NOMO-1 treated with DMSO at 0.1 percent for 48 hours (cell line): ENCODE results near the gene FNDC7.
"Not testable (repeated sequence)": the region's sequence is repeated elsewhere in the genome, so short reads cannot be mapped to it uniquely, and the experiment has no call there.

Source experiments
- DNase-seq: peaks from one replicate; lab custom pipeline; 2025; ENCODE audit not compliant: unreplicated experiment; lab: John Stamatoyannopoulos, UW

Gene FNDC7

DNA sequence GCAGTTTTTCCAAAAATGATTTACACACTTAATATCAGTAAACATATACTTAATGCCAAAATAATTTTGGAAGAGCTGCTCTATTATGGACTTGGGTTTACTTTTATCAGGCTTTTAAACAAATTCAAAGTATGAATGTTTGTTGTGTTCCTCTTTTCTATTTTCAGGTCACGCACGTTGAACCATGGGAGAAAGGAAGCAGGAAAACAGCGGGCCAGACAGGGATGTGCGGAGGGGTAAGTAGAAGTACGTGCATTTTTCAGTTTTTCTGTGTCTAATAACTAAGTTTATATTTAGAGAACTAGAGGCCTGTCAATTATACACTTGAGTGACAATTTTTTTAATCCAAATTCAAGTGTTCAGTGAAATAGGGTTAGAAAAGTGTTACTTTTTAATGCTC lies 17.2 kb upstream of the FNDC7 start:
- DNase-seq = peak; percentile 4

DNA sequence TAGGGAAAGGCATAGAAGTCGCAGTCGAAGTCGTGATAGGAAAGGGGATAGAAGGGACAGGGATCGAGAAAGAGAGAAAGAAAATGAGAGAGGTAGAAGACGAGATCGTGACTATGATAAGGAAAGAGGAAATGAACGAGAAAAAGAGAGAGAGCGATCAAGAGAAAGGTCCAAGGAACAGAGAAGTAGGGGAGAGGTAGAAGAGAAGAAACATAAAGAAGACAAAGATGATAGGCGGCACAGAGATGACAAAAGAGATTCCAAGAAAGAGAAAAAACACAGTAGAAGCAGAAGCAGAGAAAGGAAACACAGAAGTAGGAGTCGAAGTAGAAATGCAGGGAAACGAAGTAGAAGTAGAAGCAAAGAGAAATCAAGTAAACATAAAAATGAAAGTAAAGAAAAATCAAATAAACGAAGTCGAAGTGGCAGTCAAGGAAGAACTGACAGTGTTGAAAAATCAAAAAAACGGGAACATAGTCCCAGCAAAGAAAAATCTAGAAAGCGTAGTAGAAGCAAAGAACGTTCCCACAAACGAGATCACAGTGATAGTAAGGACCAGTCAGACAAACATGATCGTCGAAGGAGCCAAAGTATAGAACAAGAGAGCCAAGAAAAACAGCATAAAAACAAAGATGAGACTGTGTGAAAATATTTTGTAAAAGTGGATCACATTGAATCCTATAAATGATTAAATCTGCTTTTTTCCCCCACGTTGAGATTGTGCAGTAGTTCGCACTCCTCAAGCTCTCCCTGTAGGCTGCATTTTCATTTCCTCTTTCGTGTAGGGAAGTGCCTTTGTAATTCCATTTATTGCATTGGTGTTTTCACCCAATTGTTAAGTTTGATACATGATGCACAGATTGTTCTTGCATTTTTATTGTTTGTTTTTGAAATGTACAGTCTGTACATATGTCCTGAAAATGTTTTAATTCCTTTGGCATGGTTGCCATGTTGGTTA lies 13.1 kb upstream of the FNDC7 start:
- peak; percentile 66 for DNase-seq

DNA sequence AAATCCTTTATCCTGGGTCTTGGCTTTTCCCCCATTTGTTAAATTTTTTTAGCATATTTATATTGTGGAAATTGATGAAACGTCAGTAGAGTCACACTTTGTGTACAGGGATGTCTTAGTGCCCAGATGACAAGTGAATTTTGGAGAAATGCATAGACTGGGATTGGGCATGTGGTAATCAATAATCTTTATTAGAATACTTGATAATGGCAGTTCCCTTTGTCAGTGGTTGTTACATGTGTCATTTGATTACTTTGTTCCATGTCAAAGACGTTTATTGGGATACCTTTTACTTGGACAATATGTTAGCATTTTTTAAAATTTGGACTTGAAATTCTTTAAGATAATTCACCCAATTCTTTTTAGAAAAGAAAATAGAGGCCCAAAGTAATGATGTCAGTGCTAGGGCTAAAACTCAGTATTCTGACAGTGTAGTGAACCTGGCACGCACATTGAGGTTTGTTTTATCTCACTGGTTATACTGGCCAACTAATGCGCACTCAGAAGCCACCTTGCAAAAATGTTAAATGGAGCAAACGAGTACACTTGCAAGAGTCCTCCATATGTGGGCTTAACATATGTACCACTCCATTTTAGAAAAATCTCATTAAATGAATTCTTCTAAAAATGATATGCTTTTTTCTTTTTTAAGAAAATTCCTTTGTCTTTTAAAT lies 11.4 kb upstream of the FNDC7 start:
- no peak for DNase-seq

DNA sequence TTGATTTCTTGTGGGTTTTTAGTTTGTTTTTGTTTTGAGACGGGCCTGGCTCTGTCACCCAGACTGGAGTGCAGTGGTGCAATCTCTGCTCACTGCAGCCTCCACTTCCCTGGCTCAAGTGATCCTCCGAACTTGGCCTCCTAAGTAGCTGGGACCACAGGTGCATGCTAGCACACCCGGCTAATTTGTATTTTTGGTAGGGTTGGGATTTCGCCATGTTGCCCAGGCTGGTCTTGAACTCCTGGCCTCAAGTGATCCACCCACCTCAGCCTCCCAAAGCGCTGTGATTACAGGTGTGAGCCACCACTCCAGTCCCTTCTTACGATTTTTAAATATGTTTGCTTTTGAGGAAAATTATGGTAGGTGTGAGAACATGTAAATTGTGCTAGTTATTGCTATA lies 10.6 kb upstream of the FNDC7 start:
- DNase-seq = not testable (repeated sequence)

DNA sequence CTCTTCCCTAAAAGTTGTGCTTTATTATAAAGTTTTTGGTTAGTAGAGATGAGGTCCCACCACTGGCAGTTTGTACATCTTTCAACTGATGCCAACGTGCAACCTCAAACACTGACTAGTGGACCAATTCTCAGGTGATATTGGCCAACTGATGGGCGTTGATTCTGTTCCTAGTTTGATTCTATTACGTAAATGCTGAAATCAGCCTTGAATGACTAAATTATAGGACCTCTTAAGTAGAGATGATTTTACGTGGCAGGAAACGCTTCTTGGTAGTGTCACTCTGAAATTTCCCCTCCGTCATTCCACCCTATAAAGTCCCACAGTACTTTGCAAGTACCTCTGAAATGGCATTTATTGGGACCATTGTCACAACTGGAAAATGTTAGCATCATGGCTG lies 8.8 kb upstream of the FNDC7 start:
- DNase-seq = peak; percentile 63

DNA sequence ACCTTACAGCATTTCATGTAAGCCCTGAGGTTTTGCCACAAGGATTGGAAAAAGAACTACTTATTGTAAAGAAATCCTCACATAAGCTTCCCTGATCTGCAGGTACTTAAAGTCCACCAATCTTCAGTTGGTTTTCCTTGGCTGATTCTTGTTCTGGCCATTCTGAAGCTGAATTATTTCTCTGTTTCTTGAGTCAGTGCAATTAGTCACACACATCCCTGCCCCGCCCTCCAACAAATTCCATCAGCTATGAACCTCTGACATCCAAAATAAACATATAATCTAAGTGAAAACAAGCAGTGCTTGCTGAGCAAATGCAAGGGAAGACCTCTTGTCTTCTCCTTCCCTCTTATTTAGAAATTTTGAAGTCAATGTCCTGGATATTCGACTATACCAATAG lies 8.2 kb upstream of the FNDC7 start:
- DNase-seq = no peak

DNA sequence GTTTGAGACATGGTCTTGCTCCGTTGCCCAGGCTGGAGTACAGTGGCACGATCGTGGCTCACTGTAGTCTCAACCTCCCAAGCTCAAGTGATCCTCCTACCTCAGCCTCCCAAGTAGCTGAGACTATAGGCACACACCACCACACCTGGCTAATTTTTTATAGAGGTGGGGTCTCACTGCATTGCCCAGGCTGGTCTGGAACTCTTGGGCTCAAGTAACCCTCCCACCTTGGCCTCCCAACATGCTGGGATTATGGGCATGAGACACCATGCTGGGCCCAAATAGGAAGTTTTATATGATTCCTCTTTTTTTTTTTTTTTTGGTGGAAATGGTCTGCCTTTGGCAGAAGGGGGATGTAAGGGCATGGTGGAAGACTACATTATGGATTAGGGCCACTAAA lies 6.1 kb upstream of the FNDC7 start:
- no peak for DNase-seq

DNA sequence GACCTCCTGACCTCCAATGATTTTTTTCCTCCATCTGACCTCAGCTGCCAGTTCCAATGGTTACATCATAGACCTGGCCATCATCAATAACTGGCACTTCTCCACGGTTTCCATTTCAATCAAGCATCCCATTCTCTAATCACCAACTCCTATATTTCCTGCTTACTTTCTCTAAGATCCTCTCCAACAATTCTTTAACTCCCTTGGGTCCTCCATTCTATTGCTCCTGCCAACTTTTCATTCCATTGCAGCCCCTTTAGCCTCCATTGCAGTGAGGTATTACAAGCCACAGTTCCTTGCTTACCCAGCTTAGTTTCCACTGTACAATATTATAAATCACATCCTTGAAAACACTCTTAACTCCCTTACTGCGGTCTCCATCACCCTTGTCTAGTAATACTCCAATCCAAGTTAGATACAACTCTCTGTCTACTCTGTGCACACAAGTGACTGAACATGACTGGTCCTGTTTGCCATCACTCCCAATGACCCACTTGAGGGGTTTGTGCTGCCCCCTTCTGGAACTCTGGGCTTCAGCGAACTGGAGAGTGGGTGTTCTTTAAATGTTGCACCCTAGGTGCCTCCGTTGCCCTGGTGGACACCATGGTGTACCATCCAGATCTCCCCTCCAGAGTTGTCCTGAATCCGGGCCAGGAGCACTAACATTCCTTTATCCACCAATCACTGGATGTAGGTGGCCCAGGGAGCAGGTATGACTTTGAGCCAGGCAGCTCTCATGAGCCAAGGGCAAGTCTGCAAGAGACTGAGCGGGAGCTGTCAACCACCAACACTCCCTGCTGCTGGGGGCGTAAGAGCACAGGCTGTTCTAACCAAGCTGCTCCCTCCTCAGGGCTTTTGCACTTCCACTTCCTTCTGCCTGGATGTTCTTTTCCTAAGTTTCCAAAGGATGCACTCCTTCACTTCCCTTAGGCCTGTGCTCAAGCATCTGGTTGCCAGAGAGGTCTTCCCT lies 3.7 kb upstream of the FNDC7 start:
- DNase-seq = peak; percentile 36

DNA sequence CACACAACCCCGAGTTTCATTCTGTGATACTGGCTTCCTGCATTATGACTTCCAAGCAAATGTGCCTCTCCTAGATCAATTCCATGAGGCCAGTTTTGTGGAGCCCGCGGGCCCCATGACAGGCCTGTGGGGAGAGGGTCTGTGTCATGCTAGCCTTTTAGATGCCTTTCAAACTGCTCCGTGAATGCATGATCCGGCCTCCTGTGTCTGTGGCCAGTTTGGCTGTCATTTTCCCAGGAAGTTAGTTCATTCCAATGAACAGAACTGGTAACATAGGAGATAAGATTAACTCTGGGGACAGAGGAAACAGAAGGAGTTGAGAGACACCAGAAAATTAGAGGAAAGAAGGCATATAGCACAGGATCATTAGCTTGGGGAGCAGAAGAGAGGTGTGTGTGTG lies 3.2 kb downstream of the FNDC7 start:
- DNase-seq = no peak

DNA sequence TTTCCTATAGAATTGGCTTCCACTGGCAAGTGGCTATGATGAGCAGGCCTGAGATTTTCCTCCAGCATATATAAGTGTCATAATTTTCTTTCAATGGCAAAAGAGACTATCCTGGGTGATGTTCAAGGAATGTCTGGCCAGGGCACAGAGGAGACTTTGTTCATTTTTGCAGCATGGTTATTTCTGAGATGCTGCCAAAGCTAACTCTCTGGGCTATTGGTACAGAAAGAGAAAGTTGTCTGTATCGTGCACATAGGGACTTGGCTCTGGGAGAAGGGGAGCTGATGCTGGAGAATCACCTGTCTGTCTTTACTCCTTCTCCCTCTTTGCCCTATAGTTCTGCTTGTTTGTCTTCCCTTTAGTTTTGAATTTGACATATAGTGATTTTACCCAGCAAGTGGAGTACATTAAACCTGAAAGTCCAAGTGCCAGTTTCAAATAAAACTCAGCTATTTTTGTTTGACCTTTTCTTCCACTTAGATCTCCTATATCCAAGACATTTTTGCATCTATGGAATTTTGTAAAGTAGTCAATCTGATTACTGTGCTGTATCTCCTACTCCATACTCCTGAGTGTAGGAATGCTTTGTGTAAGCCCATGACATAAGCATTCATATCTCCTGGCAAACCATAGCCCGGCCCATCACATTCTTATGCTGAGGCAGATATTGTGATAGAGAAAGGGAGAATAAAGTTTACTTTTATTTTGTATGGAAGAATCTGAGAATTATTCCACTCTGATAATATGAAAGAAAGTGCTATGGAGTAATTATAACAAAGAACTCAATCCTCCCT lies 3.9 kb downstream of the FNDC7 start:
- DNase-seq = no peak

DNA sequence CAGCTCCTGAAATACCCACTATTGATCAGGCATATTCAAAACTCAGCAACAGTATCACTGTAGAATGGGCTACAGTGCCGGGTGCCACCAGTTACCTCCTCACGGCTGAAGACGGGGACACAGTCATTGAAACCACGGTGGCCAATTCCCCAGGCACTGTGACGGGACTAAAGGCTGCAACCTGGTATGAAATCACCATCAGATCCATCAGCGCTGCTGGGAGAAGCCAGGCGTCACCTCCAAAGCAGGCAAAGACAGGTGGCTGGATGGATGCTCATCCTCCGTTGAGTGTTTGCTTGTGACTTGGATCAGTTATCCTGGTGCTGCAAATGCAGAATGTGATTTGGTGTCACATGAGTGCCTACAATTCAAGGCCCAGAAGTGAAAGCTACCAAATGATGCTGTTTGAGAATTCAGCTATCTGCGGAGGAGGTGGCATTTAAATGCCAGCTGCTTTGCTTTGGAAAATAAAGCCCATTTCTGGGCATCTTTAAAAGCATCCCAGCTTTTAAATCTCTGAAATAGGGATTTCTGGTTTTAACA lies 5.1 kb downstream of the FNDC7 start:
- no peak for DNase-seq

DNA sequence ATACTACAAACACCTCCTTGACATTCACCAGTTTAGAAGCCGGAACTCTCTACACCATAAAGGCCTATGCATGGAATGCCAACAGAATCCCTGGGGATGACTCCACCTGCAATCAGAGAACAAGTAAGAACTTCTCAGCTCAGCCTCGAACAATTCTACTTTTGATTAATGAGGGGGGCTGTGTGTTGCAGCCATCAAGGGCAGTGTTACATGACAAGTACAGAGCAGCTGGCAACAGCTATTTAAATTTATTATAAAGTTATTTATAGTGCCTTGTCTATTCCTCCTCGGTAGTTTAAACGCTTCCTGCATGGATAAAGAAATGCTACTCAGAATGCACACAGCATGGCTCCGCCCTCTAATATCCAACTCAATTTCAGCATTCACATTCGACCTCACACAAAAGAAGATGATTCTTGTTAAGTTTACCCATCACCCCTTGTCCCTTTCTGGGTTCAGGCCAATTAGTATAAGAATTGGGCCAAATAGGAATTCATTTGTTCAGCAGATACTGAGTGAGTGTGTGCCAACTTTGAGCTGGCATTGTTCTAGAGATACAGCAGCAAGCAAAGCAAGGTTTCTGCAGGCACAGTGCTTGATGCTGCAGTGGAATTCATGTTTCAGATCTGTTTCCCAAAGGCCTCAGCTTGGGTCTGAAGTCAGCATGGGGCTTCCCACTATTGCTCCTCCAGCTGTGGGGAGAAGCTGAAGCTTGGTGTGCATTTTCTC lies 6.4 kb downstream of the FNDC7 start:
- no peak for DNase-seq

DNA sequence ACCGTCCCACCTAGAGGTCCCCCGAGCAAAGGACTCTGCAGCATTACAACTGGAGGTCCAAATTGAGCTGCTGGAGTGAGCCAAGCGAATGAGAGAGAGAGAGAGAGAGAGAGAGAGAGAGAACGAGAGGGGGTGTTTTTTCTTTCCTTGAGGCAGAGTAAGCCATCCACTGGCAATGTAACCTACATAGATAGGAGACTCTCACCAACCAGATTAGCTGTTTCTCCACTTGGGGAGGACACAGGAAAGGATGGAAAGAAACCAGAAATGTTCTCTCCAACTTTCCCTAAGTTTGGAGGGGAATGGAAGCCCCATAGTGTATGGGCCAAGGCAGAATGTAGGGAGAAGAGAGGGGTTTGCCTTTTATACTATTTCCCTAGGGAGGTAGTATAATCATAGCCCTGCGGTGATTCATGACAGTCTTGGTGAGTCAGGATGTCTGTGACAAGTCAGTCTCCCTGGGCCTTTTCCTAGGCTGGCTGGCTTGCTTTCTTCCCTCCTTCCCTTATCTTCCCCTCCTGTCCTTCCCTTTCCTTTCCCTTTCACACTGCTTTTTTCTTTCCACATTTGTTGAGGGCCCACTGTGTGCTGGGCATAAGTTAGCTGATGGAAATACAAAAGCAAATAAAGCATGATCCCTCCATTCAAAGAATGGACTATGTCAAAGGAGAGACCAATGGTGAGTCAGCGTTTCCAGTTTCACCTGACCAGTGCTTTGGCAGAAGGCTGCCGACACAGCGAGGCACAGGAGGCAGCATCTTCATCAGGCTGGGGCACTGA lies 7.1 kb downstream of the FNDC7 start:
- no peak for DNase-seq

DNA sequence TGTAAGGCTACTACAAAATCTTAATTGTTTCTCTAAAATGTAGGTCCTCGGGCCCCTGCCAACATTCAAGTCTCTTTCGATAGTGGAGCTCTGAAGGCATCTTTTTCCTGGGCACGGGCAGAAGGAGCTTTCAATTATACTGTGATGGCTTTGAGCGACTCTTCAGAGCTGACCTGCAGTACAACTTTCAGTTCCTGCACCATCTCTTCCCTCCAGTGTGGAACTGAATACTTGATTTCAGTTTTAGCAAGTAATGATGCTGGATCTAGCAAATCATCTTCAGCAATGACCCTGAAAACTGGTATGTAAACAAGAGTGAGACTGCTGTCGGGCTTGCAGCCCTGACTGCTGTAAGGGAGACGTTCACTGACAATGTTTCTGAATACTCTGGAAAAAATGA lies 9.6 kb downstream of the FNDC7 start:
- DNase-seq = no peak

DNA sequence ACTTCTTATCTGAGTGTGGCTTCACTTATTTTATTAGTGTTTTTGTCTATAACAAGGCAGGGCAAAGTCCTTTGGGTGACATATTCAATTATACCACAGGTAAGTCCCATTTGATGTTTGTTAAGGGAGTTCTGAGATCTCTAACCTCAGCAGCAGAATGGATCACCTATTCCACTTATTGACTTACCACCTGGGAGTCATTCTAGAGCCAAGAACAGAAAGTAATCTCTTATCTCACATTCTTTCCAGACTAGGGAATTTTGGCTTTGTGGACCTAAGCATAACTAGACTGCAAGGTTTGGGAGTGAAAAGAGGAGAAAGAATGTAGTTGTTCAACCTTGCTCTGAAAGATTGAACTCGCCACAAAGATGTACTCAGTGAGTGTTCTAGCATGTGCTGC lies 13.2 kb downstream of the FNDC7 start:
- no peak for DNase-seq

DNA sequence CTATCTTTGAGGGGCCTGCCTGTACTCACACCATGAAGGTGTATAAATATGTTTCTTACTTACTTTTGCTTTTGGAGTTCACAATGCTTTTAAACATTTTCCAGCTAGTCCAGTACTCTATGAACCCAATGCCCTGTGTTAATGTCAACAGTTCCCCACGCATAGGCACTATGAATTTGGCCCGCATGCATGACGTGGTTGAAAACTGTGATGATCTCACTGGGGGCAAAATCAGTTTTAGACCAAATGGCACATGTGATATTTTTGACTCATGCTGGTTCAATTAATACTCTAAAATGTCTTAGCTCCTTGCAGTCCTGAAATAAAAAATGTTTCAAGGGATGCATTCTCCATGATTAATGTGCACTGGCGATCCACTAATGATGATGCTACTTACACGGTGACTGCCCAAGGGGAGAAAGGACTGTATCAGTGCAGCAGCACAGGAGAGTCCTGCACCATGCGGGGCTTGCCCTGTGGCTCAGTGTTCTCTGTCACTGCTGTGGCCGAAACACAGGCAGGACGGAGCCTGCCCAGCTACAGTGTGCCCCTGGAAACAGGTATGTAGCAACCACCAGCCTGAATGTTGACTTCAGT lies 15.7 kb downstream of the FNDC7 start:
- DNase-seq = no peak

DNA sequence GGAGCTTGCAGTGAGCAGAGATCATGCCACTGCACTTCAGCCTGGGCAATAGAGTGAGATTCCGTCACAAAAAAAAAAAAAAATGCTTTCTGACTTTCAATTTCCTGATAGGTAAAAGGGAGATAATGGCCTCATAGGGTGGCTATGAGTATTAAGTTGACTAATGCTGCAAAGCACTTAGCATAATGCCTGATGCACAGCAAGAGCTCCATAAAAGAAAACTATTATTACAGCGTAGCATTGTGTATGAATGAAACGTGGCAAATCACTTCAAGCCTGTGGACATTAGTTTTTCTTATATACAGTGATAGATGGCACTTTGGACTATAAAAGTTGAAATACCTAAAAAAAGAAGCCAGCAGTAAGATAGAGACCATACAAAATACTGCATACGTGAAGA lies 16.8 kb downstream of the FNDC7 start:
- DNase-seq = no peak

DNA sequence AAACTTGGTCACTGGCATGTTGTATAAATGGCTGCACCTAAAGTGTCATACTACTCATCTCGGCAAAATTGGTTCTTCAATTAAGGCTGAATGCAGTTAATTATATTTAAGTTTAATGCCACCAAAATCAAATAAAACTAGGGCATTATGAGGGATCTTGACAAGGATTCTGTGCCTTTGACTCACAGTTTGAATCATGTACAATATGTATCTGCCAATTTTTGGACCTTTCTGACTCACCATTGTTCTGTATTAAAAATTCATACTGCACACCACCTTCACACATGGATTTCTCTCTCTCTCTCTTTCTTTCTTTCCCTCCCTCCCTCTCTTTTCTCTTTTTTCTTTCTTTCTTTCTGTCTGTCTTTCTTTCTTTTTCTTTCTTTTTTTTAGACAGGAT lies 19.7 kb downstream of the FNDC7 start:
- no peak for DNase-seq
